Epithelial cell of esophagus (primary cell): ENCODE data around the gene BTD.
"Not testable (repeated sequence)": the region's sequence is repeated elsewhere in the genome, so short reads cannot be mapped to it uniquely, and the experiment has no call there.

Source experiments
- DNase-seq: peaks from one replicate; pipeline ENCODE4 v3.0.0; 2010; ENCODE audit warnings: low read depth
- H3K4me3 ChIP-seq: 2 replicates; pipeline ENCODE4 v1.5.1; 2011; ENCODE audit warnings: mild to moderate bottlenecking, low read length, control low read depth
- CTCF ChIP-seq: IDR thresholded peaks from 2 replicates; pipeline ENCODE4 v1.5.1; 2011; ENCODE audit warnings: low read depth, mild to moderate bottlenecking, low read length, control low read depth, inconsistent platforms; ENCODE audit not compliant: insufficient read depth; ENCODE audit errors: missing control alignments

BTD gene

GRCh38 chr3:15614958-15615357, 13.4 kb downstream of the BTD start:
- no peak for TF ChIP-seq CTCF
- DNase-seq: no peak
- no peak overlapping the region for H3K4me3 ChIP-seq

GRCh38 chr3:15616053-15616452, 14.5 kb downstream of the BTD start:
- no peak for TF ChIP-seq CTCF
- H3K4me3 ChIP-seq: no peak overlapping the region
- peak; percentile 46 for DNase-seq

- DNase-seq, H3K4me3 ChIP-seq: not testable (repeated sequence)
These were observed 18.3 kb downstream of the BTD start for GRCh38 chr3:15619659-15620464.

GRCh38 chr3:15623535-15624440, 22.2 kb downstream of the BTD start:
- no peak overlapping the region for H3K4me3 ChIP-seq
- no peak for DNase-seq
- no peak for TF ChIP-seq CTCF

- DNase-seq: no peak
- TF ChIP-seq CTCF: no peak
- H3K4me3 ChIP-seq: no peak overlapping the region
These were observed 27.4 kb downstream of the BTD start for GRCh38 chr3:15628967-15629366.

- DNase-seq: peak; percentile 84
- no peak overlapping the region for H3K4me3 ChIP-seq
- TF ChIP-seq CTCF: peak; percentile 82
These were observed 28.5 kb downstream of the BTD start for GRCh38 chr3:15629860-15630597.
